Measurements from ENCODE around the gene TEX10.

Gene TEX10

DNA sequence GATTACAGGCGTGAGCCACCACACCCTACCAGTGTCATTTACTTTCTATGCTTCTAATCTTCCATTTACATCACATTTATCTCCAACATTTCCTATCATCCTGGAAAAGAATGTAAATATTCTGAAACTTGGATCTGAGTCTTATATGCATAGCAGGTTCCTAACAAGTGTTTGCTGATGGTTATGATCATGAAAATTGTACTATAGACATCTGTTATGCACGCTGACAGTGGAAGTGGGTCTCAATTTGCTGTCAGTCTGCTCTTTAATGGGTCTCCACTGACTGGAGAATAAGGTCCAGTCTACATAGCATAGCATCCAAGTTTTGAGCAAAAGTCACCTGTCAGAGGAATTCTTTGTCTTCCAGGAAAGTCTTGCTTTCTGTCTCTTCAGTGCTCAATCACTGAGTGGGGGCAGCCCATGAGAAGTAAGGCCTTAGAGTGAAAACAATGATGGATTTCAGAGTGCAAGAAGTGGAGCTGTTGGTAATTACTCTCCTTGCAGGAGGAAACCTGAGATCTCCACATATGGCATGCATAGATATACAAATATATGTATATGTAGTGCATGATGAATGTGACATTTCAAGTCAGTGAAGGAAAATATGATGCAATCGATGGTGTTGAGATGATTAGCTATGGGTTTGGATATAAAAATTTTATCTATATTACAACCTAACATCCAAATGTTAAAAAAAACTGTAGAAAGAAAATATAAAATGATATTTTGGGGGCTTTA lies 45.0 kb upstream of the TEX10 start (continued):
- TF ChIP-seq ZNF175 (tag by site-specific recombination; IDR thresholded peaks at IDR 0.05) (no peak), ZNF639 (tag by site-specific recombination; IDR thresholded peaks at IDR 0.05) (no peak), ZNF707 (tag by site-specific recombination; IDR thresholded peaks at IDR 0.05) (no peak), ZNF571 (tag by site-specific recombination; IDR thresholded peaks at IDR 0.05) (no peak), ZNF513 (tag by site-specific recombination; IDR thresholded peaks at IDR 0.05) (no peak)

DNA sequence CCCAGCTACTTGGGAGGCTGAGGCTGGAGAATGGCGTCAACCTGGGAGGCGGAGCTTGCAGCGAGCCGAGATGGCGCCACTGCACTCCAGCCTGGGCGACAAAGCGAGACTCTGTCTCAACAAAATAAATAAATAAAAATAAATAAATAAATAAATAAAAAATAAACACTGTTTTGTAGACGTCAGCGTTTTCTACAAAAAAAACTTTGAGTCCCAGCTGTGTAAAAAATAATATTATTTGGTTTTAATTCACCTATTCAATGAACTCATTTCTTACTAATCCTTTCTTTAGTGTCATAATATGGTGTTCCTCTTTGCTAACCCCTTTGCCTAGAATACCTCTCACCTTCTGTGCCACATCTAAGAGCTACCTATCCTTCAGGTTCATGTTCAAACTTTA lies 44.0 kb upstream of the TEX10 start:
- Histone ChIP-seq H3K9me3 (ENCODE audit: control insufficient read depth, insufficient read depth, low read depth, low read length) (no peaks in the 10 kb centered on the region), H3K4me3 (ENCODE audit: low read depth, low read length) (no peak overlapping the region), H3K4me1 (ENCODE audit: control insufficient read depth, insufficient read depth, low read length) (no peaks in the 10 kb centered on the region), H3K27ac (ENCODE audit: extremely low read depth, low read depth, low read length) (no peak overlapping the region), H3K36me3 (ENCODE audit: control insufficient read depth in 2 of 2, insufficient read depth in 1 of 2, low read length in 2 of 2) (no peaks in the 10 kb centered on the region)
- POLR2A ChIA-PET = no interaction called here
- CTCF ChIA-PET = interaction anchor here (0.6 kb wide), 1 partner anchor 485 kb away, joined by 3 read pairs; no protein-coding TSS in a partner anchor
- TF ChIP-seq, protein P1, sequence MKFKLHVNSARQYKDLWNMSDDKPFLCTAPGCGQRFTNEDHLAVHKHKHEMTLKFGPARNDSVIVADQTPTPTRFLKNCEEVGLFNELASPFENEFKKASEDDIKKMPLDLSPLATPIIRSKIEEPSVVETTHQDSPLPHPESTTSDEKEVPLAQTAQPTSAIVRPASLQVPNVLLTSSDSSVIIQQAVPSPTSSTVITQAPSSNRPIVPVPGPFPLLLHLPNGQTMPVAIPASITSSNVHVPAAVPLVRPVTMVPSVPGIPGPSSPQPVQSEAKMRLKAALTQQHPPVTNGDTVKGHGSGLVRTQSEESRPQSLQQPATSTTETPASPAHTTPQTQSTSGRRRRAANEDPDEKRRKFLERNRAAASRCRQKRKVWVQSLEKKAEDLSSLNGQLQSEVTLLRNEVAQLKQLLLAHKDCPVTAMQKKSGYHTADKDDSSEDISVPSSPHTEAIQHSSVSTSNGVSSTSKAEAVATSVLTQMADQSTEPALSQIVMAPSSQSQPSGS (tag by site-specific recombination; IDR thresholded peaks at IDR 0.05; ENCODE audit: low read depth) = no peak

DNA sequence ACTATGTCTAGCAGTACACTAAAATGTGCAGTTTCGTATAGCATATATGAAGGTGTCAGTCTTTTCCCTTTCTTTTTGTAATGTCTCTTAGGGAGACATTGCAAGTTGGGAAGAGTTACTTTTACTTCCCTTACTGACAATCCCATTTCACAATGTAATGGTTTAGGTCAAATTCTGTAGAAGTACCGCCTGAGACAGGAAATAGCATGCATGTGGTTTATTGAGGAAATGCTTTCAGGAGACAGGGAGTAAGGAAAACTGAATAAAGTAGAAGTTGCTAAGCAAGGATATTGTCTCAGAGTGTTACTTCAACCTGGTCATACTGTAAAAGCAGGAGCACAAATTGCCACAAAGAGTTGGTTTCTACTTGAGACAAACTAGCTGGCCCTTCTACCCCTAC lies 42.1 kb upstream of the TEX10 start:
- Histone ChIP-seq H3K27ac (ENCODE audit: extremely low read depth, low read depth, low read length) (no peak overlapping the region), H3K4me1 (ENCODE audit: control insufficient read depth, insufficient read depth, low read length) (no peaks in the 10 kb centered on the region), H3K9me3 (ENCODE audit: control insufficient read depth, insufficient read depth, low read depth, low read length) (no peaks in the 10 kb centered on the region), H3K36me3 (ENCODE audit: control insufficient read depth in 2 of 2, insufficient read depth in 1 of 2, low read length in 2 of 2) (no peaks in the 10 kb centered on the region), H3K4me3 (ENCODE audit: low read depth, low read length) (no peak overlapping the region)
- TF ChIP-seq ZNF23 (tag by site-specific recombination; IDR thresholded peaks at IDR 0.05; ENCODE audit: borderline replicate concordance) (no peak), KLF9 (tag by site-specific recombination; IDR thresholded peaks at IDR 0.05; ENCODE audit: low read depth) (no peak), ZEB2 (tag by site-specific recombination; IDR thresholded peaks at IDR 0.05) (no peak), ZNF175 (tag by site-specific recombination; IDR thresholded peaks at IDR 0.05) (no peak), ZNF239 (tag by site-specific recombination; IDR thresholded peaks at IDR 0.05) (no peak)
- TF ChIP-seq, protein P2, sequence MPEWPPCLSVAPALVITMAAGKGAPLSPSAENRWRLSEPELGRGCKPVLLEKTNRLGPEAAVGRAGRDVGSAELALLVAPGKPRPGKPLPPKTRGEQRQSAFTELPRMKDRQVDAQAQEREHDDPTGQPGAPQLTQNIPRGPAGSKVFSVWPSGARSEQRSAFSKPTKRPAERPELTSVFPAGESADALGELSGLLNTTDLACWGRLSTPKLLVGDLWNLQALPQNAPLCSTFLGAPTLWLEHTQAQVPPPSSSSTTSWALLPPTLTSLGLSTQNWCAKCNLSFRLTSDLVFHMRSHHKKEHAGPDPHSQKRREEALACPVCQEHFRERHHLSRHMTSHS (tag by site-specific recombination; IDR thresholded peaks at IDR 0.05) = no peak
- TF ChIP-seq, protein P3, sequence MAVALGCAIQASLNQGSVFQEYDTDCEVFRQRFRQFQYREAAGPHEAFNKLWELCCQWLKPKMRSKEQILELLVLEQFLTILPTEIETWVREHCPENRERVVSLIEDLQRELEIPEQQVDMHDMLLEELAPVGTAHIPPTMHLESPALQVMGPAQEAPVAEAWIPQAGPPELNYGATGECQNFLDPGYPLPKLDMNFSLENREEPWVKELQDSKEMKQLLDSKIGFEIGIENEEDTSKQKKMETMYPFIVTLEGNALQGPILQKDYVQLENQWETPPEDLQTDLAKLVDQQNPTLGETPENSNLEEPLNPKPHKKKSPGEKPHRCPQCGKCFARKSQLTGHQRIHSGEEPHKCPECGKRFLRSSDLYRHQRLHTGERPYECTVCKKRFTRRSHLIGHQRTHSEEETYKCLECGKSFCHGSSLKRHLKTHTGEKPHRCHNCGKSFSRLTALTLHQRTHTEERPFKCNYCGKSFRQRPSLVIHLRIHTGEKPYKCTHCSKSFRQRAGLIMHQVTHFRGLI (tag by site-specific recombination; IDR thresholded peaks at IDR 0.05) = no peak
- TF ChIP-seq, protein P4, sequence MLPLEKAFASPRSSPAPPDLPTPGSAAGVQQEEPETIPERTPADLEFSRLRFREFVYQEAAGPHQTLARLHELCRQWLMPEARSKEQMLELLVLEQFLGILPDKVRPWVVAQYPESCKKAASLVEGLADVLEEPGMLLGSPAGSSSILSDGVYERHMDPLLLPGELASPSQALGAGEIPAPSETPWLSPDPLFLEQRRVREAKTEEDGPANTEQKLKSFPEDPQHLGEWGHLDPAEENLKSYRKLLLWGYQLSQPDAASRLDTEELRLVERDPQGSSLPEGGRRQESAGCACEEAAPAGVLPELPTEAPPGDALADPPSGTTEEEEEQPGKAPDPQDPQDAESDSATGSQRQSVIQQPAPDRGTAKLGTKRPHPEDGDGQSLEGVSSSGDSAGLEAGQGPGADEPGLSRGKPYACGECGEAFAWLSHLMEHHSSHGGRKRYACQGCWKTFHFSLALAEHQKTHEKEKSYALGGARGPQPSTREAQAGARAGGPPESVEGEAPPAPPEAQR (tag by site-specific recombination; IDR thresholded peaks at IDR 0.05) = no peak
- POLR2A ChIA-PET = no interaction called here
- CTCF ChIA-PET = no interaction called here
